Smooth muscle cell (in vitro differentiated cells): ENCODE results near the gene RELA. TPM values are rescaled to one million over a fixed set of nuclear protein-coding genes. Genes with fewer than 3 reads are reported as not detected.

ENCODE experiments used
- DNase-seq: peaks from one replicate; lab custom pipeline; 2025; ENCODE audit not compliant: unreplicated experiment; lab: John Stamatoyannopoulos, UW
- H2AFZ ChIP-seq: fragments of 200-600 bp; sonication (generic); 2 replicates; pipeline ENCODE4 v1.6.0; 2016; ENCODE audit warnings: antibody characterized with exemption, low read depth, mild to moderate bottlenecking
- H3F3A ChIP-seq: fragments of 200-600 bp; sonication (generic); 2 replicates; pipeline ENCODE4 v1.6.0; 2017; ENCODE audit warnings: antibody characterized with exemption, low read depth
- H3K27ac ChIP-seq: fragments of 200-600 bp; sonication (generic); 2 replicates; pipeline ENCODE4 v1.5.1; 2016; ENCODE audit warnings: low read depth, mild to moderate bottlenecking
- H3K27me3 ChIP-seq: fragments of 200-600 bp; sonication (generic); 2 replicates; pipeline ENCODE4 v1.6.1; 2016; ENCODE audit warnings: low read depth, mild to moderate bottlenecking
- H3K36me3 ChIP-seq: fragments of 200-600 bp; sonication (generic); 2 replicates; pipeline ENCODE4 v1.5.1; 2016; ENCODE audit warnings: low read depth
- H3K4me1 ChIP-seq: fragments of 200-600 bp; sonication (generic); 2 replicates; pipeline ENCODE4 v1.5.1; 2016; ENCODE audit warnings: low read depth
- H3K4me2 ChIP-seq: fragments of 200-600 bp; sonication (generic); 2 replicates; pipeline ENCODE4 v1.6.0; 2016; ENCODE audit warnings: mild to moderate bottlenecking
- H3K4me3 ChIP-seq: fragments of 200-600 bp; sonication (generic); 2 replicates; pipeline ENCODE4 v1.5.1; 2016; ENCODE audit warnings: mild to moderate bottlenecking
- H3K79me2 ChIP-seq: fragments of 200-600 bp; sonication (generic); 2 replicates; pipeline ENCODE4 v1.6.0; 2016; ENCODE audit warnings: low read depth, mild to moderate bottlenecking
- H3K9ac ChIP-seq: fragments of 200-600 bp; sonication (generic); 2 replicates; pipeline ENCODE4 v1.6.0; 2016; ENCODE audit warnings: low read depth
- H3K9me3 ChIP-seq: fragments of 200-600 bp; sonication (generic); replicated peaks from 2 replicates; pipeline ENCODE4 v1.5.1; 2016; ENCODE audit warnings: low read depth
- H4K20me1 ChIP-seq: fragments of 200-600 bp; sonication (generic); 2 replicates; pipeline ENCODE4 v1.6.0; 2016; ENCODE audit warnings: low read depth
- WGBS: methylation state at CpG from one replicate; pipeline ENCODE4 v1.1.7; 2016; ENCODE audit warnings: low lambda C conversion rate; 5-methylcytosine and 5-hydroxymethylcytosine counted together
- polyA plus RNA-seq: library from polyadenylated mRNA; unstranded; fragments of >200 nt; fragmentation: Nextera tagmentation; extraction: Ambion mirVana; gene quantifications from 2 replicates; pipeline ENCODE4 v1.2.1, GENCODE V29; 2016
- total RNA-seq: library from RNA; depleted of rRNA; stranded (reverse); fragments of >200 nt; gene quantifications from 2 replicates; pipeline ENCODE4 v1.2.3, GENCODE V29; 2014
- TF ChIP-seq, protein P1 (sequence below): fragments of 200-600 bp; sonication (generic); IDR thresholded peaks from 2 replicates; pipeline ENCODE4 v1.5.1; 2017; ENCODE audit warnings: borderline replicate concordance, mild to moderate bottlenecking, antibody characterized with exemption; ENCODE audit not compliant: insufficient read depth, poor library complexity, severe bottlenecking

RELA gene
- total and polyA plus RNA-seq, 2 experiments from 2014 or later: 41.7 to 82.8 TPM

- H3K4me3 ChIP-seq: no peak overlapping the region
- no peak overlapping the region for H2AFZ ChIP-seq
- H4K20me1 ChIP-seq: no peaks in the 10 kb centered on the region
- DNase-seq: no peak
- no peaks in the 10 kb centered on the region for H3K4me1 ChIP-seq
- no peak overlapping the region for H3K9ac ChIP-seq
- H3K9me3 ChIP-seq: no peaks in the 10 kb centered on the region
- H3K79me2 ChIP-seq: no peaks in the 10 kb centered on the region
- no peak overlapping the region for H3K4me2 ChIP-seq
- no peaks in the 10 kb centered on the region for H3F3A ChIP-seq
- TF ChIP-seq, protein P1, sequence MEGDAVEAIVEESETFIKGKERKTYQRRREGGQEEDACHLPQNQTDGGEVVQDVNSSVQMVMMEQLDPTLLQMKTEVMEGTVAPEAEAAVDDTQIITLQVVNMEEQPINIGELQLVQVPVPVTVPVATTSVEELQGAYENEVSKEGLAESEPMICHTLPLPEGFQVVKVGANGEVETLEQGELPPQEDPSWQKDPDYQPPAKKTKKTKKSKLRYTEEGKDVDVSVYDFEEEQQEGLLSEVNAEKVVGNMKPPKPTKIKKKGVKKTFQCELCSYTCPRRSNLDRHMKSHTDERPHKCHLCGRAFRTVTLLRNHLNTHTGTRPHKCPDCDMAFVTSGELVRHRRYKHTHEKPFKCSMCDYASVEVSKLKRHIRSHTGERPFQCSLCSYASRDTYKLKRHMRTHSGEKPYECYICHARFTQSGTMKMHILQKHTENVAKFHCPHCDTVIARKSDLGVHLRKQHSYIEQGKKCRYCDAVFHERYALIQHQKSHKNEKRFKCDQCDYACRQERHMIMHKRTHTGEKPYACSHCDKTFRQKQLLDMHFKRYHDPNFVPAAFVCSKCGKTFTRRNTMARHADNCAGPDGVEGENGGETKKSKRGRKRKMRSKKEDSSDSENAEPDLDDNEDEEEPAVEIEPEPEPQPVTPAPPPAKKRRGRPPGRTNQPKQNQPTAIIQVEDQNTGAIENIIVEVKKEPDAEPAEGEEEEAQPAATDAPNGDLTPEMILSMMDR: no peak
- H3K27me3 ChIP-seq: no peaks in the 10 kb centered on the region
- WGBS: 96% methylated on average over 14 of the region's 14 CpGs
- no peak overlapping the region for H3K27ac ChIP-seq
- H3K36me3 ChIP-seq: no peaks in the 10 kb centered on the region
Observed at GRCh38 chr11:65629579-65629978, 33.1 kb downstream of the RELA start.

DNA sequence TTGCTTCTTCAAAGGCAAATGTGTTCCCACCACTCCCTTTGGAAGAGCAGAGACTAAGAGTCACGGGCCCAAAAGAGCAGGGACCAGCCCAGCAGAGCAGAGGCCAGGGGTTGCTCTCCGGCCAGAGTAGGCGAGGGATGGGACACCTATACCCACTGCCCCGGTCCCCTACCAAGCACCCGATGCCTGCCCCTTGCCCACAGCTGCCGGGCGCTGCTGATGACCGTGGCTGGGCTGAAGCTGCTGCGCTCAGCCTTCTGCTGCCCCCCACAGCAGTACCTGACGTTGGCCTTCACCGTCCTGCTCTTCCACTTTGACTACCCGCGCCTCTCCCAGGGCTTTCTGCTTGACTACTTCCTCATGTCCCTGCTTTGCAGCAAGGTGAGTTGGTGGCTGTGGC is 35.5 kb downstream of the RELA start:
- H3K36me3 ChIP-seq: no peaks in the 10 kb centered on the region
- H3K4me3 ChIP-seq: no peak overlapping the region
- H3K4me1 ChIP-seq: no peaks in the 10 kb centered on the region
- TF ChIP-seq, protein P1: no peak
- H3K79me2 ChIP-seq: no peaks in the 10 kb centered on the region
- no peaks in the 10 kb centered on the region for H4K20me1 ChIP-seq
- H3K4me2 ChIP-seq: no peak overlapping the region
- no peaks in the 10 kb centered on the region for H3K27me3 ChIP-seq
- DNase-seq: no peak
- H3K9ac ChIP-seq: no peak overlapping the region
- no peaks in the 10 kb centered on the region for H3K9me3 ChIP-seq
- no peak overlapping the region for H2AFZ ChIP-seq
- 97% methylated on average over 13 of the region's 13 CpGs for WGBS
- no peak overlapping the region for H3K27ac ChIP-seq
- no peaks in the 10 kb centered on the region for H3F3A ChIP-seq

DNA sequence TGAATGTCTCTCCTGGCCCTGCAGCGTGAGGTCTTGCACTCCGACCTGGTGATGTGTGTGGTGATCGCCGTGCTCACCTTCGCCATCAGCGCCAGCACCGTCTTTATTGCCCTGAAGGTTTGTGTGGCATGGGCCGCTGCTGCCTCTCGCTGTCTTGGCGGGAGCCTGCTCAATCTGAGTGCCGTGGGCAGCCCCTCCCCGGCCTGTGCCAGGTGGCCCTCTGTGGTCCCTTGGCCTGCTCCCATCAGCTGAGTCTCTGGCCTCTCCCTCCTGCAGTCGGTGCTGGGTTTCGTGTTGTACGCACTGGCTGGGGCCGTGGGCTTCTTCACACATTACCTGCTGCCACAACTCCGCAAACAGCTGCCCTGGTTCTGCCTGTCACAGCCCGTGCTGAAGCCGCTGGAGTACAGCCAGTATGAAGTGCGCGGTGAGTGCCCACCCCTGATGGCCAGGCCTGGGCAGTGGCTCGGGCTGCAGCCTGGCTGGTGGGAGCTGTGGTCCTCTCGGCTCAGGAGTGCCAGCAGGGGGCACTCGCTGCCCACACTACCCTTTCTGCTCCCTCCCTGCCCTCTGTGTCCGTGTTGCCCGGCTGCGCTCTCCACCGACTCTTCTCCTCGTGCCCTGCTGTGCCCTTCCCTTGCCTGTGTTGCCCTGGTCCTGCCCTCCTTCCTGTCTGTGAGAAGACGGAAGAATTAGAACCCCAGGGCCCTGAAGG is 36.9 kb downstream of the RELA start:
- H3K27ac ChIP-seq: no peak overlapping the region
- H3K27me3 ChIP-seq: no peaks in the 10 kb centered on the region
- H3K36me3 ChIP-seq: no peaks in the 10 kb centered on the region
- 88% methylated on average over 30 of the region's 30 CpGs for WGBS
- no peaks in the 10 kb centered on the region for H4K20me1 ChIP-seq
- TF ChIP-seq, protein P1: peak; percentile 24
- no peak overlapping the region for H3K4me2 ChIP-seq
- no peak overlapping the region for H3K4me3 ChIP-seq
- no peak overlapping the region for H2AFZ ChIP-seq
- H3F3A ChIP-seq: no peaks in the 10 kb centered on the region
- H3K4me1 ChIP-seq: no peaks in the 10 kb centered on the region
- H3K9me3 ChIP-seq: no peaks in the 10 kb centered on the region
- no peak for DNase-seq
- no peaks in the 10 kb centered on the region for H3K79me2 ChIP-seq
- no peak overlapping the region for H3K9ac ChIP-seq
